Renal pelvis (tissue), 4 donors: Measurements from ENCODE around the gene INPP4A. TPM values are rescaled to one million over a fixed set of nuclear protein-coding genes. Genes with fewer than 3 reads are reported as not detected.
A peak's percentile ranks its signal among the peaks of the same experiment; 100 is the strongest.
"Not testable (repeated sequence)": the region's sequence is repeated elsewhere in the genome, so short reads cannot be mapped to it uniquely, and the experiment has no call there.

ENCODE experiments used
- DNase-seq: peaks from one replicate; pipeline ENCODE4 v3.0.0-alpha.2; 2013
- polyA plus RNA-seq, 3 donors: library from polyadenylated mRNA; unstranded; fragments of 120-200 nt; gene quantifications; one replicate each; pipeline ENCODE4 v1.2.1, GENCODE V29; 2013; ENCODE audit not compliant: insufficient read length in 3 of 3

INPP4A gene
- polyA plus RNA-seq, 3 donors: 21.1 to 24.5 (median 22.9) TPM

DNA sequence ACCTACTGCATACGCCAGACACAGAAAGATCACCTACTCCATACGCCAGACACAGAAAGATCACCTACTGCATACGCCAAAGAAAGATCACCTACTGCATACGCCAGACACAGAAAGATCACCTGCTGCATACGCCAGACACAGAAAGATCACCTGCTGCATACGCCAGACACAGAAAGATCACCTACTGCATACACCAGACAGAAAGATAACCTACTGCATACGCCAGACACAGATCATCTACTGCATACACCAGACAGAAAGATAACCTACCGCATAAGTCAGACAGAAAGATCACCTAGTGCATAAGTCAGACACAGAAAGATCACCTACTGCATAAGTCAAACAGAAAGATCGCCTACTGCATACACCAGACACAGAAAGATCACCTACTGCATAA lies 137.9 kb downstream of the INPP4A start:
- no peak for DNase-seq

DNA sequence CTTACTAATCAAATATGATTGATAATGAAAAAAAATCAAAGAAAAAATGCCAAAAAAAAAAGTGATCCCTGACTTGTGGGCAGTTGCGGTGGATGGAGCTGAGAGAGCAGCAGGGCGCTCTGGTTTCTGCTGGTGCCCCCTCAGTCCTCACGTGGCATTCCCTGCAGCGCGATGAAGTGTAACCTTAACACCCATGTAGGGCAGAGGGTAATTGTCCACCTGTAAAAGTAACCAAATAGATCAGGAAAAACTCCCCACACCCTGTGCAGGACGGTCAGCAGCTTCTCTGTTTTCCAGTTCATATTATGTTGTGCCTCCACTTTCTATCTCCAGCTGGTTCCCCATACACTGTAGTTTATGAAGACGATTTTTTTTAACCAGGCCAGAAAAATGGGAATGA lies 138.6 kb downstream of the INPP4A start:
- no peak for DNase-seq

DNA sequence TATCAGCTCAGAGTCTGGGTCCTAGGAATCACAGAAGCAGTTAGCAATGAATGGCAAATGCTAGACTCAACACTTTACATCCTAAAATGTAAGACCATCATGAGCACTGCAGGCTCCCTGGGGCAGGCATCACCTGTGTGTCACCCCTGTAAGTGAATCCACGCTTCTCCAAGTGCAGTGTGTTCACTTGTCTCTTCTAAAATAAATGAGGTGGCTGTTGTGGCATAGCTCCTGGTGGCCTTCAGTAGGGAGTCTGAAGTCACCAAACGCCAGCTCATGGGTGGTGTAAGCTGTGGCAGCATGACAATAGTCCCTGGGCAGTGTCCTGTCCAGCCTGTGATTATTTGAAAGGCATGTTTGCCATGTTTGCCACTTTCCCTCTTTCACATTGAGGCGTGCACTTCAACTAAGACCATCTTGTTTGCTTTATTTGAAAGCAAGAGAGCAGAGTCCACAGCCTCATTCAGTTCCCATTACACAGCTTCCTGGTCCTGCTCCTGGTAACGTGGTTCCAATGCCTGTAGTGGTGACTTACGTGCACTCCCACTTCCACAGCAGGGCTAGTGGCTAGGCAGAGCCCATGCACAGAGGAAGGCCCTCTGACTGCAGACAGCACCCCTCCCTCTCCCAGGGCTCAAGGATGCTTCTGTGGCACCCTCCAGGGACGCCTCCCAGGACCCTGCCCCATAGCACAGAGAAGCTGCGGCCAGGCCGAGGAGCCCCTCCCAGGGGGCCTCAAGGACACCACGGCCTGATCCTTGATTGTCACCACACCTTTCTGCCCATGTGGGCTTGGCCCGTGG lies 139.4 kb downstream of the INPP4A start:
- no peak for DNase-seq

DNA sequence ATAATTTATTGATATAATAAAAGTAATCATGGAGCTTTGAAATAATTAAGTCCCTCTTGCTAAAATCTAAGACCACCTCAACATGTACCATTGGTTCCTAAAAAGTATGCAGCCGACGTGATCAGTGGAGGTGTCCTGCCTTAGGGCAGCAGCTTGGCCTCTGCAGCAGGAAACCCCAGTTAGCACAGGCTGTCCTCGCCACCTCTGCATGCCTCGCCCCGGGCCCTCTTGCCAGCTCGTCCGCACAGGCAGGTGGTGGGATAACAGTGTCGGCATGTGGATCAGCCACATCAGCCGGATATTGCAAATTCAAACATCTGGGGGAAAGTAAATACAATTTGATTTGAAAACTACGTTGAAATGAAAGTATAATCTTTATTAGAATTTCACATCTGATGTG lies 140.7 kb downstream of the INPP4A start:
- DNase-seq: no peak

DNA sequence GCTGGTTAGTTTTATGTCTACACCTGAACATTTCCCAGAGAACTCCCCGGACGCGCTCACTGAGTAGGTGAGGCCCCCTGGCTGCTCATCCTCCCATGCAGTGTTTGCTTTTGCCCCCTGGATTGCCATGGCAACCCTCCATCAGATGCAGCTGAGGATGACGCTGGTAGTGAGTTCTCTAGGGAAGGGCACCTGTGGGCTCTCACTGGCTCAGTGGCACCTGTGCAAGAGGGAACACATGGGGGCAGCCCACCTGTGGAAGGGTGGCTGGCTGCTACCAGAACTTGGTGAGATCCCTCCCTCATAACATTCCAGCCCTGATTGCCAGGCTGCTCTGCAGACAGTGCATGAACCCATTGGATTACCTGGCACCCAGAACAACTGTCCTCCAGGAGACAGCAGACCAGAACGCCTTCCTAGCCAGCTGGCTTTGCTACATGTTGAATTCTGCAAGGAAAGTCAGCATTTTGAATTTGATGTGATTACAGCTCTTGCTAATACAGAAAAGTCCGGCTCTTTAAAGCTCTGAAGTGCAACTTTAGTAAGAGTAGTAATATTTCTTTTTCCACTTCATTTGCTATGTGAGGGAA lies 142.0 kb downstream of the INPP4A start:
- DNase-seq: no peak

DNA sequence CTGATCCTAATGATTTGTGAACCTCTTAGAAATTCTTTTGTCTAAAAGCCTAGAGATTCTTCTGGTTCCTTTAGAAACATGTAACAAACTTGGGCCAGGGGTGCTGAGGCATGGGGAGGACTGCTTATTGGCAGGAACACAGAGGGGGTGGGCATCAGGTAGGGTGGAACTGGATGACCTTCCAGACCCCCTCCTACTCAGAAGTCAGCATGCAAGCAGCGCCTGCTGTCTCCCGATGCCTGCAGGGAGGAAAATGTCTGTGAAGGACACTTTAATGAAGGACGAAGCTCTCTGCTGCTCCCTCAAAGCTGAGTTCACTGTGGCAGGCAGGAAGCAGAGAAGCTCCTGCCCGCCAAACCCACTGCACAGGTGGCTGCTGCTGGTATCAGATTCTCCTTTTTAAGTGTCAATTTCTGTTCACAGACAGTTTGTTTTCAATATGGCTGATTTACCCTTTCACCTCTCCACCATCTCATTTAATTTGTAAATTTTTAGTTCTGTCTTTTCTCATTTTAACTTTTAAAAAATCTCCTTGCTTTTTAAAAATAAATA lies 144.3 kb downstream of the INPP4A start:
- DNase-seq: no peak

DNA sequence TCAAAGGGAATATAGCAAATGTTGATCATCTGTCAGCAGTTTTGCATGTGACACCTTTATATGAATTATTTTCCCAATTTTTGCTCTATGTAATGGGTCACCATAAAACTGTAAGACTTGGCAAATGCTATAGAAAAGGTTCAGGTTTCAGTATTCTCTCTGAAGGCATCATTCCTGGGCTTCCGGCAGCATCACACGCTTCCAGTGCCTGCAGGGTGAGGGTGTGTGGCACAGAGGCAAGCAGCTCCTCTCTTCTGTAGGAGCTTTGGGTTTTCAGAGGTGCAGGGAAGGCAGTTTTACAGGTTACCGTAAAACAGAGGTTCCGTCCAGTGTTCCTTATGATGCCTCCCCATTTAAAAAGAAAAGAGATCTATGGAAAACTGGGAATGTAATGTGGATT lies 144.8 kb downstream of the INPP4A start:
- DNase-seq: no peak

DNA sequence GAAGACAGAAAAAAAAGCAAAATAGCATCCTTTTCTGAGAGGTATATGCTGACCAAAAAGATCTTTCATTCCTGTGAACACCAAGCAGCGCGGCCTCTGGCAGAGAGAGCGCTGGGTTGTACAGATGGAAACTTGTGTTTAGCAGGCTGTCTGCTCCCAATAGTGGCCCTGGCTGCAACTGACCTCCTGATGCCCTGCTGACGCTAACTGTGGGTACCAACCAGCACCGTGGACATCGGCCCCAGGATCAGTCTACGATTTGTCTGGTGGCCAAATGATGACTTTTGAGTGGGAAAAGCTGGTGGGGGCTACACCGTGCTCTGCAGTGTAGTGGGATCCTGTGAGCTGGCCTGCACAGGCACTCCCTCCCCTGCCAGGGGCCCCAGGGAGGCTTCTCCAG lies 147.9 kb downstream of the INPP4A start:
- no peak for DNase-seq

DNA sequence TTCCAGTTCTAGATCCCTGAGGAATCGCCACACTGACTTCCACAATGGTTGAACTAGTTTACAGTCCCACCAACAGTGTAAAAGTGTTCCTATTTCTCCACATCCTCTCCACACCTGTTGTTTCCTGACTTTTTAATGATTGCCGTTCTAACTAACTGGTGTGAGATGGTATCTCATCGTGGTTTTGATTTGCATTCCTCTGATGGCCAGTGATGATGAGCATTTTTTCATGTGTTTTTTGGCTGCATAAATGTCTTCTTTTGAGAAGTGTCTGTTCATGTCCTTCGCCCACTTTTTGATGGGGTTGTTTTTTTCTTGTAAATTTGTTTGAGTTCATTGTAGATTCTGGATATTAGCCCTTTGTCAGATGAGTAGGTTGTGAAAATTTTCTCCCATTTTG lies 150.0 kb downstream of the INPP4A start:
- not testable (repeated sequence) for DNase-seq

DNA sequence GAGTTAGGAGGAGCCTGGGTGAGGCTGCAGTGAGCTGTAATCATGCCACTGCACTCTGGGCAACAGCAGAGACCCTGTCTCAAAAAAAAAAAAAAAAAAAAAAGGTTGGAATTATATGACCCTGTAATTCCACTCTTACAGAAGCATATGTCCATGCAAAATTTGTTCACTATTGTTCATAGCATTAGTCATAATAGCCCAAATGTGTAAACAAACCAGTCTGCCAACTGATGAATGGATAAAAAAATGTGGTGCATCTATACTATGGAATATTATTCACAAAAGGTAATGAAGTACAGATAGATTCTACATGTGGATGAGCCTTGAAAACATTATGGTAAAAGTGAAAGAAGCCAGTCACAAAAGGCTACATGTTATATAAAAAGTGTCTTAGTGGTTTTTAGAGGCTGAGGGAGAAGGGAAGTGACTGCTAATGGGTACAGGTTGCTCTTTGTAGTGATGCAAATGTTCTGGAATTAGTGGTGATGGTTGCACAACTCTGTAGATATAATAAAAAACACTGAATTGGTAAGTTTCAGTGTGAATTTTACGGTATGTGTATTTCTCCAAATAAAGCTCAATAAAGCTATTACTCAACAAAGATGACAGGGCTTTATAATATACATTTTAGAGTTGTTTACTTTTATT lies 154.2 kb downstream of the INPP4A start:
- no peak for DNase-seq

DNA sequence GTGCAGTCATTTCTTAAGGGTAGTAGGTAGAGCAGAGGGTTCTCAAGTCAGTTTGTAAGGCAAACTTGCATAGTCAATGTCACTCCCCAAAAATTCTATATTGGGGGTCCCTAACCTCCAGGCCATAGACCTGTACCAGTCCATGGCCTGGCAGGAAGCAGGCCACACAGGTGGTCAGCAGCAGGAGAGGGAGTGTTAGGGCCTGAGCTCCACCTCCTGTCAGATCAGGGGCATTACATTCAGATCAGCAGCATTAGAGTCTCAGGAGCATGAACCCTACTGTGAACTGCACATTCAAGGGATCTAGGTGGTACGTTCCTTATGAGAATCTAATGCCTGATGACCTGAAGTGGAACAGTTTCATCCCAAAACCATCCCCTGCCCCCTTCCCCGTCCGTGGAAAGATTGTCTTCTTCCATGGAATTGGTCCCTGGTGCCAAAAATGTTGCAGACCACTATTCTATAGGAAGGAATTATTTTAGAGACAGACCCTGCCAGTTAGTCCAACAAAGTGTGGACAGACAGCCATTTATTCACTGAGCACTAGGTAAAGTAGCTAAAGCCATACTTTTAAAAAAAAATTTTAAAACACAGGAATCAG lies 157.0 kb downstream of the INPP4A start:
- no peak for DNase-seq

DNA sequence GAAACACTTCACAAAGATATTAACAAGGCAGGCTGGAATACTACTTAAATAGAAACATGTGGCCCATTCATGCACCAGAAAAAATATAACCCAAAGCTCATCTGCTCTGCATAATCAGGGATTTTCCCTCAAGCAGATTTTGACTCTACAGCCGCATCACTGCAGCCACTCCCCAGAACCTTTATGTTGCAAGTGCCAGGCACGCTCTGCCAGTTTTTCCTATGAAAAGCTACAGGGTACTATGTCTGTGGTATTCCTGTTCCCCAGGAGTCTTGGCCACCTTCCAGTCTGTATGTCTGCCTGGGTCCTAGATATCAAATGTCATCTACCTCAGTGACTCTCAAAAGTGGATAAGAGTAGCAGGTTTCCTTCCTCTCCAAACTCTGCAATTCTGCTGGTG lies 159.9 kb downstream of the INPP4A start:
- no peak for DNase-seq

DNA sequence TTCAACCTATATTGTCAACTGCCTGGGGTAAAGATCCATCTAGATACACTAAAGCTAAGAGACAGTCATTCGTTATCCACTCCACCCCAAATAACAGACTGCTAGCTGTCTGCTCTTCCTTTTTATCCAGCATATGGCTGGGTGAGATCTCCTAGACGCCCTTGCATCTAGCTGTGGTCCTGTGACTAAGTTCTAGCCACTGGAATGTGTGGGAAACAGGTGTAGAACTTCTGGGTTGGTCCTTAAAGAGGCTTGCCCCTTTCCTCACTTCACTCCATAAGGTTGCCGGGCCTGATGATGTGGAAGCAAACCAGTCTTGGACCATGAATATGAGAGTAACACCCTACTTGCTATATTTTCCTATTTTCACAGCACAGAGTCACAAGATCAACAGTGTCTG lies 160.4 kb downstream of the INPP4A start:
- no peak for DNase-seq

DNA sequence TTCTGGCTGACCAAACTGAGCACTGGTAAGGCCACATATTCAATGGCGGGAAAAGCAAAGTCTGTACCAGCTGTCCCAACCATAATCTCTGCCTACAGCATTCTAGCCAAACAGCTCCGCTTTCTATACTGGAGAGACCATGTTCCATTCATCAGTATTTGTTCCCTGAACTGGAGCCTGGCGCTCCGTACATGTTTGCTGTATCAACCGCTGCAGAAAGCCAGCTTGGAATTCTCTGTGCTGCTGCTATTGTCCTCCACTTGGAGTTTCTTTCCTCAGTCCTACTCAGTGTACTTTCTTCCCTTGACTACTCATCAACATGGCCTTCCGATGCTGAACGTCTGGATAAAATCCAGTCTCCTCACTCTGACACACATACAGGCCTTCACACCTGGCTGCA lies 161.8 kb downstream of the INPP4A start:
- DNase-seq: no peak

DNA sequence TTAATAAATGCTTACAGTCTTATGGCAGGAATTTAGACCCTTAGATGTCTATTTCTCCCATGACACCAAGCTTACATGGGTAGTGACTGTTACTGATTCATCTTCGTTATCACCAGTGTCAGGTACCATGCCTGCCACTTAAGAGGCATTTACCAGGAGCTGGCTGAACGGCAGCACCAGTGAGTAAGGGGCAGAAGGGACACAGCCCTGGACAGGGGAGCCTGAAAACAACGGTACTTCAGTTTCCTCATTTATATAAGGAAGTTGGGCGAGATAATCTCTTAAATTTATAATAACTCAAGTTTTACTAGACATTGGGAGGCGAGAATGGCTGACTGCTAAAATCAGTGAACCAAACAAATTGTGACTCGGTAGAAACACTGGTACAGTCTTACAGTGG lies 162.4 kb downstream of the INPP4A start:
- no peak for DNase-seq

DNA sequence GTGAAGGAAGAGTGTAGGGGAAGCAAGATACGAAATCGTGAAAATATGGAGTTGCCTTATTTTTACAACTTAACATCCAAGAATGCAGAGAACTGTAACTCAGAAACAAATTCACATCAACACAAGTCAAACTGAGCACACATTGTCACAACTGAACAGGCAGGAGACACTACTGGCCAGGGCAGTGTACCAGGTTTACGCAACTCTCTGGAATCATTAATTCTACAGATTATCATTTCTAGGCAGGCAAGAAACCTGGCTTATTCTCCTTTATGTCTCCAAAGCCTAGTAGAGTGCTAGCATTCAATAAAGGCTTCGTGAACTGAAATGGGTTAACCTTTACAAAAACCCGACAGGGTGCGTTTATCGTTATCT lies 163.1 kb downstream of the INPP4A start:
- no peak for DNase-seq

DNA sequence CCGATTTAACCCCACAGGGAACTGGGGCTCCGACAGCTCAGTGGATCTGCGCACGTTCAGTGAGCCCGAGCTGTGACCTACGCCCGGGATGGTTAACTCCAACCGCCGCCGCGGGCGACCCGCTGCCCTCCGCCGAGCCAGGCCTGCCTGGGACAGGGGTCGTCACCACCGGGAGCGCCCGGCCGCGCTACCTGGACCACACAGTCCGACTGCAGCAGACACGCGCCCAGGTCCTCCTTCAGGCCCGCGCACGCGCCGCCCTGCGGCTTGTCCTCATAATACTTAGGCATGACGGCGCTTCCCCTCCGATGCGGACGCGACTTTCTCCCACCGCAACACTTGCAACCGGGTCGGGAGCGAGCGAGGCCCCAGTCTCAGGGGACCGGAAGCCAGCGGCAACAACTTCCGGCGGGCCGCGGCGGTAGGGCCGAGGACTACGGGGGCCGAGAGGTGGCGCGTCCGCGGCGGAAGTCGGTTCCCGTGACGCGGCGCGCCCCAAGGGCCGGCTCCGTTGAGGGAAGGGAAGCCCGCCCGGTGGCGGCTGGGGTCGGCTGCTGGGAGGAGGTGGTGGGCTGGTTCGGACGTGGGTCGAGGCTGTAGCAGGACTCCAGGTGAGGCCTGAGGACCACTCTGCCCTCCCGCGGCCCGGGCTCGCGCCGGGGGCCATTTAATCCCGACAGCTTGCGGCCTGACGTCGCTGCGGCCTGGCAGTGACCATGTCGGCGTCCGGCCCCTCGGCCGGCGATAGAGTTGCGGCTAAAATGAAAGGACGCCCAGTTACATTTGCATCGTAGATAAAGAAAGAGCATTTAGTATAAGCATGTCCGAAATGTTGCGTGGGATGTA lies 163.7 kb downstream of the INPP4A start, which contains the start of the genes COA5 and UNC50:
Gene COA5, minus strand, starts transcription at position 397 of the 846 bp plus-strand sequence. Its CDS starts 107 bp downstream, at position 290.
Gene UNC50, plus strand, starts transcription at position 474 of the 846 bp plus-strand sequence. CDS start 1,171 bp downstream, outside the sequence.
- peak; percentile 91 for DNase-seq

DNA sequence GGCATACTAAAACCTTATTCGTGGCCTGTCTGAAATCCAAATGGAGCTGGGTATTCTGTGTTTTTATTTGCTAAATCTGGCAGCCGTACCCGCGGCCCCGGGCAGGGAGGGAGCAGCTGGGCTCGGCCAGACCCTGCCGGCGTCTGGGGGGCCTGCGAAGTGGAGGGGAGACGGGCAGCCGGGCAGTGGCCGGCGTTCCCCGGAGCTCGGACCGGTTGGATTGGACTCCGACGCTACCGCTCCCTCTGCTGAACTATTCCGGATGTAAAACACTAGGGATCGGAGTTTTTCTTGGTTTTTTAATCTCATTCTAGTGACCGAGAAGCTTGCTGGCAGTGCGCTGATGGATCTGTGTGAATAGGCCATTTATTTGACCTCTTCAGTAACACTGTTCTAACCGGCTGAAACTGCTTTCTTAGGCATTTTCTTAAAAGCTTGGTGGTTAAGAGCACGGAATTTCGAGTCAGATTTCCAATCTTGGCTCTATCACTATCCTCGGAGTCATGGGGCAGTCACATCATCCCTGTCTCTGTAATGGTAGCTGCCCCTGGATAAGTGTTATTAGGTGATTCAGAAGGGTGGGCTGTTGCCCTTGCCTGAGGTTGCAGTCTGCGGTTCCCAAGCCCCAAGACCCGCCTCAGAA lies 164.4 kb downstream of the INPP4A start:
- DNase-seq: no peak

DNA sequence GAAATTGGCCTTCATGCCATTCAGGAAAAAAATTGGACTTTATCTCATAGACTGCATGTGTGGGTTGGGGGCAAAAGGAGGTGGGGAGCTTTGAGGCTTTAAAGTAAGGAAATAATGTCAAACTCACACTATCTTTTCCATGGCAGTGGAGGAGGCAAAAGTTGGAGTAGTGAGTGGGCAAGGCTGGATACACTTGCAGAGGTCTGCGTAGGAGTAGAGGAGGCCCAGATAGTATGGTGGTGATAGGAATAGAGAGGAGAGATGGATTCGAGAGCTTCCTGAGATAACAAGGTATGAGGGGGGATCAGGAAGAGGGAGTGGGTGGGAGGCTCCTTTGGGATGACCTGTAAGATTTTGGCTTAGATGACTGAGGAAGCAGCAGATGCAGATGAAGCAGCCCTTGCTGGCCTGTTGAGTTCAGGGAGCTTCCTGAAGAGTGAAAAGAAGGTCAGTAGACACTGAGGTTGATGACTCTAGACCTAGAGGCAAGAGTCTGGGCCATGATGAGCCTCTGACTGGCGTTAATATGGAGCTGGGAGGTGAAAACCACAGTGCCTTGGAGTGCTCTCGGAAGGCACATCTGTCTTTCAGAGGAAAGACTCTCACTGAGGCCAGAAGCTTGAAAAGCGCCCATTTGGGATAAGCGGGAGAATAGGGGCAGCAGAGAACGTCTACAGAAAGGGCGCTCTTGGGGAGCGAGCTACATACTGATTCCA lies 169.5 kb downstream of the INPP4A start:
- no peak for DNase-seq

DNA sequence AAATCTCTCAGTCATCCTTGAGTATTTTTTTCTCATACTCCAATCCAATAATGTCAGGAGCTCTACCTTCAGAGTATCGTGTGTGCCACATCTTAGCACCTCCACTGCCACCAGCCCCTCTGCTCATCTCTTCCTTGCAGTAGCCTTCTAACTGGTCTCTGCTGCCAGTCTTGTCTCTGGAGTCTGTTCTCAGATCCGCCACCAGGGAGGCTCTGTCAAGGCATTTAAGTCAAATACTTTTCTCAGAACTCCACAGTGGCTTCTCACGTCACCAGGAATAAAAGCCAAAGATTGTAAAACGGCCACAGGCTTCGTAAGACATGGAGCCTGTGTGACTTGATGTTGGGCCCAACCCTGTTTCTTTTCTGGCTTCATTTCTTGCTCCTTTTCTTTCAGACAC lies 170.8 kb downstream of the INPP4A start:
- DNase-seq: no peak
